Endothelial cell of umbilical vein (primary cell): ENCODE data around the gene VWA8. TPM values are rescaled to one million over a fixed set of nuclear protein-coding genes. Genes with fewer than 3 reads are reported as not detected.

Experiments used
- BruUV-seq: library from RNA; stranded (reverse); fragments of 400-500 nt; replicated peaks from 2 replicates; lab custom pipeline; 2021; lab: Mats Ljungman, UMichigan
- CTCF ChIA-PET: fragments of 300-600, 350-600 bp; sonication (Branson Sonifier 250); formaldehyde crosslinking; loops from one replicate; lab custom pipeline; 2021; ENCODE audit warnings: antibody characterized with exemption, inconsistent platforms; lab: Charles Lee
- POLR2A ChIA-PET: fragments of 300-600, 350-600 bp; sonication (Branson Sonifier 250); formaldehyde crosslinking; loops from one replicate; lab custom pipeline; 2021; ENCODE audit warnings: antibody characterized with exemption, inconsistent platforms; lab: Charles Lee
- DNase-seq: peaks from one replicate; pipeline ENCODE4 v3.0.0-alpha.2; 2011; ENCODE audit warnings: low read depth, low spot score
- FAIRE-seq: peaks from 2 replicates; lab custom pipeline; 2011; peaks lifted over from hg19 to GRCh38; lab: Jason Lieb, UNC
- H2AFZ ChIP-seq: 2 replicates; pipeline ENCODE4 v1.6.0; 2012; ENCODE audit warnings: low read depth, low read length, control low read depth, inconsistent platforms
- H3K27ac ChIP-seq: 2 replicates; pipeline ENCODE4 v1.5.1; 2011; ENCODE audit warnings: low read depth, mild to moderate bottlenecking, control low read depth, low read length, moderate library complexity; ENCODE audit not compliant: insufficient read depth
- H3K27me3 ChIP-seq, 2 experiments: 2 replicates each; pipeline versions ENCODE4 v1.6.0 to v1.6.1; 2011; ENCODE audit warnings: low read length in 2 of 2, mixed read lengths in 1 of 2; ENCODE audit not compliant: control insufficient read depth in 2 of 2, insufficient read depth in 2 of 2
- H3K36me3 ChIP-seq, 2 experiments: 2 replicates in 1 of 2; 3 replicates in 1 of 2; pipeline ENCODE4 v1.5.1; 2011; ENCODE audit warnings: low read length in 2 of 2, mild to moderate bottlenecking in 1 of 2, moderate library complexity in 1 of 2; ENCODE audit not compliant: control insufficient read depth in 2 of 2, insufficient read depth in 2 of 2; ENCODE audit errors: extremely low read depth in 1 of 2
- H3K4me1 ChIP-seq: 3 replicates; pipeline ENCODE4 v1.5.1; 2011; ENCODE audit warnings: mild to moderate bottlenecking, low read length; ENCODE audit not compliant: control insufficient read depth, insufficient read depth; ENCODE audit errors: extremely low read depth
- H3K4me2 ChIP-seq: 2 replicates; pipeline ENCODE4 v1.6.1; 2011; ENCODE audit warnings: low read length, control low read depth, mixed read lengths; ENCODE audit not compliant: insufficient read depth
- H3K4me3 ChIP-seq, 3 experiments: fragments of 200-600 bp in 1 of 3; sonication (generic), shearing (Covaris generic) in 1 of 3; replicated peaks in 1 of 3; 2 replicates each; pipeline ENCODE4 v1.5.1; 2011 to 2016; ENCODE audit warnings: control low read depth in 3 of 3, low read length in 3 of 3, mild to moderate bottlenecking in 2 of 3, inconsistent platforms in 1 of 3, low read depth in 1 of 3, moderate library complexity in 1 of 3; ENCODE audit not compliant: insufficient read depth in 1 of 3
- H3K79me2 ChIP-seq: 2 replicates; pipeline ENCODE4 v1.6.0; 2012; ENCODE audit warnings: low read length, inconsistent platforms; ENCODE audit not compliant: control insufficient read depth, insufficient read depth
- H3K9ac ChIP-seq: replicated peaks from 2 replicates; pipeline ENCODE3; 2011; ENCODE audit warnings: low read length, control low read depth; ENCODE audit not compliant: insufficient read depth; ENCODE audit errors: extremely low read depth
- H3K9me1 ChIP-seq: replicated peaks from 3 replicates; pipeline ENCODE4 v1.6.0; 2011; ENCODE audit warnings: mild to moderate bottlenecking, low read length; ENCODE audit not compliant: control insufficient read depth, insufficient read depth; ENCODE audit errors: extremely low read depth
- H3K9me3 ChIP-seq: replicated peaks from 2 replicates; pipeline ENCODE4 v1.5.1; 2012; ENCODE audit warnings: low read length, inconsistent platforms; ENCODE audit not compliant: control insufficient read depth, insufficient read depth
- H4K20me1 ChIP-seq: replicated peaks from 2 replicates; pipeline ENCODE3; 2011; ENCODE audit warnings: mild to moderate bottlenecking, low read length; ENCODE audit not compliant: control insufficient read depth, insufficient read depth; ENCODE audit errors: extremely low read depth
- EZH2 ChIP-seq: IDR thresholded peaks from 2 replicates; pipeline ENCODE4 v1.6.1; 2012; ENCODE audit warnings: borderline replicate concordance, low read depth, mild to moderate bottlenecking, moderate library complexity, low read length, inconsistent platforms; ENCODE audit not compliant: severe bottlenecking
- FOS ChIP-seq: IDR thresholded peaks from 2 replicates; pipeline ENCODE4 v1.6.1; 2011; ENCODE audit warnings: mild to moderate bottlenecking, low read length, moderate library complexity, borderline replicate concordance; ENCODE audit not compliant: insufficient read depth
- GATA2 ChIP-seq: IDR thresholded peaks from 2 replicates; pipeline ENCODE4 v1.7.0; 2011; ENCODE audit warnings: low read depth, mild to moderate bottlenecking, moderate library complexity, mixed read lengths, low read length; ENCODE audit not compliant: insufficient read length, insufficient read depth
- JUN ChIP-seq: IDR thresholded peaks from 2 replicates; pipeline ENCODE4 v1.6.1; 2011; ENCODE audit warnings: borderline replicate concordance, low read depth; ENCODE audit not compliant: insufficient read length, insufficient read depth
- MYC ChIP-seq: IDR thresholded peaks from one replicate; pipeline ENCODE4 v1.6.1; 2011; ENCODE audit warnings: mild to moderate bottlenecking, low read depth, low read length
- POLR2A ChIP-seq: IDR thresholded peaks from 2 replicates; pipeline ENCODE4 v1.6.1; 2012; ENCODE audit warnings: low read depth, mild to moderate bottlenecking, control low read depth, low read length
- POLR2AphosphoS5 ChIP-seq: IDR thresholded peaks from 2 replicates; pipeline ENCODE4 v1.6.1; 2012; ENCODE audit warnings: low read depth, mild to moderate bottlenecking, control low read depth, low read length, moderate library complexity; ENCODE audit not compliant: insufficient read depth
- dilution Hi-C: fragments of 300-500 bp; cut with MboI; formaldehyde crosslinking; loops from one replicate; pipeline ENCODE4 v1.15.0; 2019; ENCODE audit warnings: low sequenced_read_pairs; ENCODE audit not compliant: extremely low pct_ligation_motif_present
- intact Hi-C: fragments of 100-400 bp; cut with micrococcal nuclease; formaldehyde crosslinking; loops from one replicate; pipeline ENCODE4 v1.10.0; 2022
- polyA plus RNA-seq, 4 experiments: library from polyadenylated mRNA; depleted of rRNA in 3 of 4; stranded (reverse) in 3 of 4; unstranded in 1 of 4; fragments of >200 nt; gene quantifications; 2 replicates each; pipeline versions ENCODE4 v1.2.1 to v1.2.3, GENCODE V29; 2011 to 2012; ENCODE audit warnings: missing spikeins in 1 of 4
- total RNA-seq: library from RNA; stranded (reverse); gene quantifications from 2 replicates; pipeline ENCODE4 v1.2.3, GENCODE V29; 2021
- TF ChIP-seq, protein P1 (sequence below), 2 donors: IDR thresholded peaks; 1 replicate in 1 of 2; 2 replicates in 1 of 2; pipeline ENCODE4 v1.5.1; 2011; ENCODE audit warnings: low read length in 2 of 2, mild to moderate bottlenecking in 2 of 2, moderate library complexity in 2 of 2, control low read depth in 1 of 2, inconsistent platforms in 1 of 2, low read depth in 1 of 2; ENCODE audit not compliant: insufficient read depth in 1 of 2; ENCODE audit errors: extremely low read depth in 1 of 2
- TF ChIP-seq, protein P2 (sequence below): IDR thresholded peaks from 2 replicates; pipeline ENCODE4 v1.6.1; 2011; ENCODE audit not compliant: insufficient read depth, insufficient read length

The VWA8 gene
- total and polyA plus RNA-seq, 2 donors (not counting 3 experiments of a cell fraction or from before 2014, with no cell fraction given) = 2.9 to 11.3 TPM

DNA sequence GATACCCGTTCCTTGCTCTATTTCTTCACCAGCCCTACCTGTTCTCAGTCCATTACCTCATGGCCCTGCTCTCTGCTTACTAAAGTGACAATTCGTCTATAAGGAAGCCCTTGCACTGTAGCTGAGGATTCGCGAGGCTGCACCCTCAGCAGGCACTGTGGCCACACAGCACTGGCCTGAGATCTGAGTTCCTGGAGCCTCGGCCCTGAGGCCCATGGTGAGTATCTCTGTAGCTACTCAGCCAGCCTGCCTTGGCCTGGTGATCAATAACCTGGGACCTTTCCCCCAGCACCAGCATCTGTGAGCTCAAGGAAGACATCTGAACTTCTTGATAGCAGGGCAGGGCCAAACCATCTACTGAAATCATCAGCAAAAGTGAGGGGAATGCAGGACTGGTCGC is 412.9 kb downstream of the VWA8 start:
- Histone ChIP-seq H3K79me2 (no peaks in the 10 kb centered on the region), H3K9ac (no peak overlapping the region), H3K9me1 (no peaks in the 10 kb centered on the region), H3K9me3 (no peaks in the 10 kb centered on the region), H3K36me3 (no peaks in the 10 kb centered on the region), H4K20me1 (no peaks in the 10 kb centered on the region), H3K4me1 (no peaks in the 10 kb centered on the region), H3K4me3 (no peak overlapping the region), H2AFZ (no peak overlapping the region), H3K4me2 (no peak overlapping the region), H3K27ac (no peak overlapping the region), H3K27me3 (no peaks in the 10 kb centered on the region)
- TF ChIP-seq FOS = no peak
- TF ChIP-seq POLR2AphosphoS5 = no peak
- no peak for TF ChIP-seq POLR2A
- TF ChIP-seq GATA2 = no peak
- TF ChIP-seq, protein P1, sequence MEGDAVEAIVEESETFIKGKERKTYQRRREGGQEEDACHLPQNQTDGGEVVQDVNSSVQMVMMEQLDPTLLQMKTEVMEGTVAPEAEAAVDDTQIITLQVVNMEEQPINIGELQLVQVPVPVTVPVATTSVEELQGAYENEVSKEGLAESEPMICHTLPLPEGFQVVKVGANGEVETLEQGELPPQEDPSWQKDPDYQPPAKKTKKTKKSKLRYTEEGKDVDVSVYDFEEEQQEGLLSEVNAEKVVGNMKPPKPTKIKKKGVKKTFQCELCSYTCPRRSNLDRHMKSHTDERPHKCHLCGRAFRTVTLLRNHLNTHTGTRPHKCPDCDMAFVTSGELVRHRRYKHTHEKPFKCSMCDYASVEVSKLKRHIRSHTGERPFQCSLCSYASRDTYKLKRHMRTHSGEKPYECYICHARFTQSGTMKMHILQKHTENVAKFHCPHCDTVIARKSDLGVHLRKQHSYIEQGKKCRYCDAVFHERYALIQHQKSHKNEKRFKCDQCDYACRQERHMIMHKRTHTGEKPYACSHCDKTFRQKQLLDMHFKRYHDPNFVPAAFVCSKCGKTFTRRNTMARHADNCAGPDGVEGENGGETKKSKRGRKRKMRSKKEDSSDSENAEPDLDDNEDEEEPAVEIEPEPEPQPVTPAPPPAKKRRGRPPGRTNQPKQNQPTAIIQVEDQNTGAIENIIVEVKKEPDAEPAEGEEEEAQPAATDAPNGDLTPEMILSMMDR (IDR thresholded peaks at IDR 0.05; ENCODE audit: extremely low read depth in 1 of 2, insufficient read depth in 1 of 2, low read depth in 1 of 2, low read length in 2 of 2) = no peak
- TF ChIP-seq, protein P2, sequence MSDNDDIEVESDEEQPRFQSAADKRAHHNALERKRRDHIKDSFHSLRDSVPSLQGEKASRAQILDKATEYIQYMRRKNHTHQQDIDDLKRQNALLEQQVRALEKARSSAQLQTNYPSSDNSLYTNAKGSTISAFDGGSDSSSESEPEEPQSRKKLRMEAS = no peak
- TF ChIP-seq MYC = no peak
- TF ChIP-seq JUN = no peak
- no peak for TF ChIP-seq EZH2
- ChIA-PET CTCF (interaction anchor here (1.1 to 1.5 kb wide), 2 partner anchors 16 to 17 kb away, joined by 3 to 5 read pairs; no protein-coding TSS in a partner anchor), POLR2A (interaction anchor here (0.5 kb wide), 1 partner anchor 702 kb away, joined by 3 read pairs; no protein-coding TSS in a partner anchor)
- dilution Hi-C loops (no loop called here), intact Hi-C loops (no loop called here)
- BruUV-seq = no TSS peak
- DNase-seq = no peak
- FAIRE-seq = no peak
